Sigmoid colon (tissue), 7 donors: ENCODE data around the gene ABCA9. TPM values are rescaled to one million over a fixed set of nuclear protein-coding genes. Genes with fewer than 3 reads are reported as not detected.

Experiments used
- DNase-seq: peaks from one replicate; pipeline ENCODE4 v3.0.0-alpha.2; 2019
- H3K27ac ChIP-seq, 4 donors: fragments of 200-600 bp; sonication (generic); one replicate each; pipeline ENCODE4 v1.5.1; 2016 to 2019; ENCODE audit warnings: mild to moderate bottlenecking in 1 of 4
- H3K27me3 ChIP-seq, 3 donors: fragments of 200-600 bp; sonication (generic); one replicate each; pipeline ENCODE4 v1.5.1; 2019; ENCODE audit warnings: mild to moderate bottlenecking in 1 of 3
- H3K36me3 ChIP-seq, 4 donors: fragments of 200-600 bp; sonication (generic); one replicate each; pipeline ENCODE4 v1.5.1; 2016 to 2019
- H3K4me1 ChIP-seq, 4 donors: fragments of 200-600 bp; sonication (generic); one replicate each; pipeline ENCODE4 v1.5.1; 2017 to 2019
- H3K4me3 ChIP-seq, 4 donors: fragments of 200-600 bp; sonication (generic); one replicate each; pipeline ENCODE4 v1.5.1; 2017 to 2019; ENCODE audit warnings: mild to moderate bottlenecking in 2 of 4, moderate library complexity in 1 of 4
- H3K9me3 ChIP-seq, 4 donors: fragments of 200-600 bp in 3 of 4; sonication (generic) in 3 of 4; one replicate each; pipeline versions ENCODE4 v1.5.1 to v1.6.1; 2013 to 2019
- CTCF ChIP-seq, 4 experiments: fragments of 450-650 bp in 3 of 4; fragments of 200-600 bp in 1 of 4; IDR thresholded peaks; one replicate each; pipeline ENCODE4 v1.5.1; 2016 to 2019; ENCODE audit warnings: antibody characterized with exemption in 4 of 4, mild to moderate bottlenecking in 3 of 4, moderate library complexity in 2 of 4
- EP300 ChIP-seq, 4 donors: sonication (generic); formaldehyde crosslinking; IDR thresholded peaks; one replicate each; pipeline ENCODE4 v1.6.1; 2017; ENCODE audit warnings: antibody characterized with exemption in 4 of 4
- POLR2A ChIP-seq, 2 donors: fragments of 450-650 bp; IDR thresholded peaks; one replicate each; pipeline ENCODE4 v1.6.1; 2016; ENCODE audit warnings: antibody characterized with exemption in 2 of 2, mild to moderate bottlenecking in 2 of 2, moderate library complexity in 2 of 2
- POLR2AphosphoS5 ChIP-seq, 4 donors: sonication (generic); formaldehyde crosslinking; IDR thresholded peaks; one replicate each; pipeline ENCODE4 v1.6.1; 2017; ENCODE audit warnings: antibody characterized with exemption in 4 of 4
- WGBS, 2 donors: extraction: QIAGEN DNeasy Blood & Tissue Kit; methylation state at CpG; one replicate each; pipeline ENCODE4 v1.1.7; 2013; 5-methylcytosine and 5-hydroxymethylcytosine counted together
- intact Hi-C: fragments of 100-400 bp; cut with DNase I; formaldehyde crosslinking; loops from one replicate; pipeline ENCODE4 v1.15.1; 2023
- polyA plus RNA-seq, 3 donors: library from polyadenylated mRNA; stranded (reverse); fragments of 200-250 nt; gene quantifications; one replicate each; pipeline ENCODE4 v1.2.3, GENCODE V29; 2013
- total RNA-seq, 4 donors: library from RNA; depleted of rRNA; stranded (reverse); fragments of >200 nt; gene quantifications; one replicate each; pipeline ENCODE4 v1.1.0, GENCODE V29; 2016
- donor health status: healthy with polysubstance abuse.
- donor health status: Bipolar disorder and iron deficiency.
- donor health status: healthy.

The ABCA9 gene
- total and polyA plus RNA-seq, 7 donors = 0.23 to 74.5 (median 11.1) TPM

- WGBS, 2 donors = 87 to 91% methylated on average over 4 of the region's 4 CpGs
Observed at GRCh38 chr17:69098625-69099024, 37.9 kb upstream of the ABCA9 start.

GRCh38 chr17:69096541-69096940 lies 35.8 kb upstream of the ABCA9 start:
- Histone ChIP-seq H3K36me3 (peaks cover 0 to 15% (median 0%) of the 10 kb centered on the region in 4 donors), H3K27me3 (no peaks in the 10 kb centered on the region), H3K4me1 (no peaks in the 10 kb centered on the region), H3K27ac (no peak overlapping the region), H3K4me3 (no peak overlapping the region), H3K9me3 (no peaks in the 10 kb centered on the region)
- WGBS, 2 donors = 77 to 87% methylated on average over 1 of the region's 1 CpG
- TF ChIP-seq POLR2A (IDR thresholded peaks at IDR 0.05) (no peak), POLR2AphosphoS5 (IDR thresholded peaks at IDR 0.05) (no peak), EP300 (IDR thresholded peaks at IDR 0.05) (no peak), CTCF (IDR thresholded peaks at IDR 0.05) (no peak)
- intact Hi-C loops = no loop called here
- no peak for DNase-seq

More at GRCh38 chr17:69098625-69099024, 37.9 kb upstream of the ABCA9 start:
- DNase-seq = no peak
- intact Hi-C loops = no loop called here
- Histone ChIP-seq H3K4me1 (no peaks in the 10 kb centered on the region), H3K27ac (no peak overlapping the region), H3K9me3 (no peaks in the 10 kb centered on the region), H3K4me3 (no peak overlapping the region), H3K27me3 (no peaks in the 10 kb centered on the region), H3K36me3 (peaks cover 0 to 21% (median 0%) of the 10 kb centered on the region in 4 donors)
- TF ChIP-seq EP300 (IDR thresholded peaks at IDR 0.05) (no peak), POLR2A (IDR thresholded peaks at IDR 0.05) (no peak), CTCF (IDR thresholded peaks at IDR 0.05) (no peak), POLR2AphosphoS5 (IDR thresholded peaks at IDR 0.05) (no peak)

GRCh38 chr17:69093995-69094394 lies 33.3 kb upstream of the ABCA9 start:
- Histone ChIP-seq H3K4me1 (no peaks in the 10 kb centered on the region), H3K27ac (no peak overlapping the region), H3K9me3 (no peaks in the 10 kb centered on the region), H3K36me3 (peaks cover 0 to 15% (median 0%) of the 10 kb centered on the region in 4 donors), H3K27me3 (no peaks in the 10 kb centered on the region), H3K4me3 (no peak overlapping the region)
- WGBS, 2 donors = 90 to 98% methylated on average over 2 of the region's 2 CpGs
- no peak for DNase-seq
- TF ChIP-seq CTCF (IDR thresholded peaks at IDR 0.05) (no peak), POLR2AphosphoS5 (IDR thresholded peaks at IDR 0.05) (no peak), EP300 (IDR thresholded peaks at IDR 0.05) (no peak), POLR2A (IDR thresholded peaks at IDR 0.05) (no peak)
- intact Hi-C loops = no loop called here

- Histone ChIP-seq H3K27ac (no peak overlapping the region), H3K4me1 (no peaks in the 10 kb centered on the region), H3K27me3 (no peaks in the 10 kb centered on the region), H3K4me3 (no peak overlapping the region), H3K9me3 (no peaks in the 10 kb centered on the region), H3K36me3 (peaks cover 0 to 15% (median 0%) of the 10 kb centered on the region in 4 donors)
- 31 to 32% methylated on average over 8 of the region's 8 CpGs for WGBS, 2 donors
- no peak for TF ChIP-seq CTCF (IDR thresholded peaks at IDR 0.05)
- TF ChIP-seq POLR2AphosphoS5 (IDR thresholded peaks at IDR 0.05) = no peak
- intact Hi-C loops = no loop called here
- no peak for DNase-seq
Observed at GRCh38 chr17:69093279-69093789, 32.6 kb upstream of the ABCA9 start.

GRCh38 chr17:69090365-69090764 lies 29.6 kb upstream of the ABCA9 start:
- WGBS, 2 donors = 90 to 92% methylated on average over 4 of the region's 4 CpGs
- Histone ChIP-seq H3K4me3 (no peak overlapping the region), H3K9me3 (no peaks in the 10 kb centered on the region), H3K27me3 (no peaks in the 10 kb centered on the region), H3K36me3 (peaks cover 0 to 15% (median 0%) of the 10 kb centered on the region in 4 donors), H3K4me1 (no peaks in the 10 kb centered on the region), H3K27ac (no peak overlapping the region)
- no peak for TF ChIP-seq POLR2A (IDR thresholded peaks at IDR 0.05)
- TF ChIP-seq POLR2AphosphoS5 (IDR thresholded peaks at IDR 0.05) = no peak
- TF ChIP-seq EP300 (IDR thresholded peaks at IDR 0.05) = no peak
- no peak for TF ChIP-seq CTCF (IDR thresholded peaks at IDR 0.05)
- intact Hi-C loops = no loop called here
- DNase-seq = no peak
